Right atrium auricular region (tissue), 2 donors: ENCODE measurements around the gene HERC5. TPM values are rescaled to one million over a fixed set of nuclear protein-coding genes. Genes with fewer than 3 reads are reported as not detected.
"Not testable (repeated sequence)": the region's sequence is repeated elsewhere in the genome, so short reads cannot be mapped to it uniquely, and the experiment has no call there.

ENCODE experiments used
- DNase-seq: peaks from one replicate; pipeline ENCODE4 v3.0.0-alpha.2; 2019; ENCODE audit warnings: low spot score
- H3K27ac ChIP-seq, 2 donors: fragments of 200-600 bp; sonication (generic); 1 replicate in 1 of 2; 2 replicates in 1 of 2; pipeline ENCODE4 v1.5.1; 2016 to 2019
- H3K27me3 ChIP-seq, 2 donors: fragments of 200-600 bp; sonication (generic); one replicate each; pipeline versions ENCODE4 v1.5.1 to v1.6.0; 2017 to 2019
- H3K36me3 ChIP-seq: fragments of 200-600 bp; sonication (generic); one replicate; pipeline ENCODE4 v1.5.1; 2016
- H3K4me1 ChIP-seq, 2 donors: fragments of 200-600 bp; sonication (generic); one replicate each; pipeline versions ENCODE4 v1.5.1 to v1.6.0; 2017 to 2019
- H3K4me3 ChIP-seq, 2 donors: fragments of 200-600 bp; sonication (generic); 1 replicate in 1 of 2; 2 replicates in 1 of 2; pipeline ENCODE4 v1.5.1; 2017 to 2019; ENCODE audit warnings: mild to moderate bottlenecking in 1 of 2, moderate library complexity in 1 of 2
- H3K9me3 ChIP-seq, 2 donors: fragments of 200-600 bp; sonication (generic); one replicate each; pipeline ENCODE4 v1.5.1; 2019
- CTCF ChIP-seq, 2 donors: fragments of 200-600 bp; sonication (generic); IDR thresholded peaks; one replicate each; pipeline ENCODE4 v1.5.1; 2019; ENCODE audit warnings: antibody characterized with exemption in 2 of 2
- total RNA-seq, 2 donors: library from RNA; depleted of rRNA; stranded (reverse); fragments of >200 nt; gene quantifications; one replicate each; pipeline ENCODE4 v1.1.0, GENCODE V29; 2016

HERC5 gene
- total RNA-seq, 2 donors from 2014 or later = 1.6 to 2.3 TPM

GRCh38 chr4:88442689-88443191 is 14.2 kb upstream of the HERC5 start:
- no peak for TF ChIP-seq CTCF (IDR thresholded peaks at IDR 0.05)
- no peaks in the 10 kb centered on the region for H3K27me3 ChIP-seq
- H3K9me3 ChIP-seq = no peaks in the 10 kb centered on the region
- no peaks in the 10 kb centered on the region for H3K4me1 ChIP-seq
- H3K4me3 ChIP-seq = no peak overlapping the region
- no peak for DNase-seq
- H3K27ac ChIP-seq = no peak overlapping the region
- no peaks in the 10 kb centered on the region for H3K36me3 ChIP-seq

GRCh38 chr4:88443486-88443885 is 13.4 kb upstream of the HERC5 start:
- H3K36me3 ChIP-seq = no peaks in the 10 kb centered on the region
- H3K9me3 ChIP-seq = no peaks in the 10 kb centered on the region
- H3K4me3 ChIP-seq = no peak overlapping the region
- no peaks in the 10 kb centered on the region for H3K4me1 ChIP-seq
- no peak for DNase-seq
- H3K27ac ChIP-seq = no peak overlapping the region
- H3K27me3 ChIP-seq = no peaks in the 10 kb centered on the region
- no peak for TF ChIP-seq CTCF (IDR thresholded peaks at IDR 0.05)

DNA sequence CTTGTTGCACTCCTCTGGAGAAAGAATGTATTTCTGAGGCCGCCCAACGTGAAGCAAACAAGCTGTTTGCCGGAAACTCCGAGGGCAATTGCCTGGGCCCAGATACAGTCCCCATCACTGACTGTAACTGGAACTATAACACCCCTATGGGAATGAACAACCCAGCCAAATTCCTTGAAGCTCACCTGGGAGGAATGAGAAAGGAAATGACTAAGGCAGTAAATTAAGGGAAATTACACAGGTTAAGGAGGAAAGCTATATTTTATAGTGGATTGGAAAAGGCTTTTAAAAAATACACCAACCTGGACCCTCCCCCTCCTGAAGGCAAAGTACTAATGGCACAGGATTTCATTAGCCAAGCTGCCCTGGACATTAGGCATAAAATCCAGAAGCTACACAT is 11.7 kb upstream of the HERC5 start:
- no peaks in the 10 kb centered on the region for H3K36me3 ChIP-seq
- no peak for DNase-seq
- no peaks in the 10 kb centered on the region for H3K9me3 ChIP-seq
- H3K4me1 ChIP-seq = no peaks in the 10 kb centered on the region
- no peak overlapping the region for H3K4me3 ChIP-seq
- no peak overlapping the region for H3K27ac ChIP-seq
- TF ChIP-seq CTCF (IDR thresholded peaks at IDR 0.05) = no peak
- no peaks in the 10 kb centered on the region for H3K27me3 ChIP-seq

GRCh38 chr4:88446124-88446523 is 10.8 kb upstream of the HERC5 start:
- no peaks in the 10 kb centered on the region for H3K27me3 ChIP-seq
- DNase-seq = no peak
- TF ChIP-seq CTCF (IDR thresholded peaks at IDR 0.05) = no peak

GRCh38 chr4:88447371-88448095 is 9.4 kb upstream of the HERC5 start:
- no peaks in the 10 kb centered on the region for H3K9me3 ChIP-seq
- H3K4me1 ChIP-seq = no peaks in the 10 kb centered on the region
- TF ChIP-seq CTCF (IDR thresholded peaks at IDR 0.05) = no peak
- H3K4me3 ChIP-seq = no peak overlapping the region
- no peak overlapping the region for H3K27ac ChIP-seq
- DNase-seq = no peak
- no peaks in the 10 kb centered on the region for H3K36me3 ChIP-seq
- no peaks in the 10 kb centered on the region for H3K27me3 ChIP-seq

More at GRCh38 chr4:88446124-88446523, 10.8 kb upstream of the HERC5 start:
- no peaks in the 10 kb centered on the region for H3K9me3 ChIP-seq
- H3K4me1 ChIP-seq = no peaks in the 10 kb centered on the region
- H3K4me3 ChIP-seq = no peak overlapping the region
- no peaks in the 10 kb centered on the region for H3K36me3 ChIP-seq
- no peak overlapping the region for H3K27ac ChIP-seq

DNA sequence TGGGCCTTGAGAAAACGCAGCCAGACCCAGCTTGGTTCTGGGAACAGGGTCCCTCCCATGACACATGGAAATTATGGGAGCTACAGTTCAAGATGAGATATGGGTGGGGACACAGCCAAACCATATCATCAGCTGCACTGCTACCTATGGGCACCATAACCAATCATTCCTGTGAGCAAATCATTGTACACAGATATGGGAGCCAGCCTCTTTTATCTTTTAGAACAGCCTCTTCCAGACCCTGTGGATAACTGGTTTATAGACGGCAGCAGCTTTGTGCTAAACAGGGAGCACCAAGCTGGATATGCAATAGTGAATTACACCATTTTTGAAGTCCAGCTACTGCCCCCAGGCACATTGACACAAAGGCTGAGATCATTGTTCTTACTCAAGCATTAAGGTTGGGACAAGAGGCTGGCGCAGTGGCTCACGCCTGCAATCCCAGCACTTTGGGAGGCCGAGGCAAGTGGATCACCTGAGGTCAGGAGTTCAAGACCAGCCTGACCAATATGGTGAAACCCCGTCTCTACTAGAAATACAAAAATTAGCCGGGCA is 8.6 kb upstream of the HERC5 start:
- H3K36me3 ChIP-seq, H3K4me1 ChIP-seq, H3K9me3 ChIP-seq, H3K4me3 ChIP-seq, DNase-seq, H3K27me3 ChIP-seq, H3K27ac ChIP-seq: not testable (repeated sequence)
